Epithelial cell of proximal tubule (primary cell): ENCODE data around the gene HDGF. TPM values are rescaled to one million over a fixed set of nuclear protein-coding genes. Genes with fewer than 3 reads are reported as not detected.

Experiments used
- DNase-seq: peaks from one replicate; pipeline ENCODE4 v3.0.0-alpha.2; 2011; ENCODE audit warnings: low read depth
- H3K4me3 ChIP-seq: 2 replicates; pipeline ENCODE4 v1.5.1; 2011; ENCODE audit warnings: low read depth, mild to moderate bottlenecking, low read length
- total RNA-seq: library from RNA; depleted of rRNA; stranded (reverse); fragments of >200 nt; gene quantifications from 2 replicates; pipeline ENCODE4 v1.2.3, GENCODE V29; 2015
- TF ChIP-seq, protein P1 (sequence below): conservative IDR thresholded peaks from 2 replicates; pipeline ENCODE4 v1.5.1; 2012; ENCODE audit warnings: low read depth, mild to moderate bottlenecking, low read length

The HDGF gene
- total RNA-seq, 1 donor from 2014 or later = 279 TPM

DNA sequence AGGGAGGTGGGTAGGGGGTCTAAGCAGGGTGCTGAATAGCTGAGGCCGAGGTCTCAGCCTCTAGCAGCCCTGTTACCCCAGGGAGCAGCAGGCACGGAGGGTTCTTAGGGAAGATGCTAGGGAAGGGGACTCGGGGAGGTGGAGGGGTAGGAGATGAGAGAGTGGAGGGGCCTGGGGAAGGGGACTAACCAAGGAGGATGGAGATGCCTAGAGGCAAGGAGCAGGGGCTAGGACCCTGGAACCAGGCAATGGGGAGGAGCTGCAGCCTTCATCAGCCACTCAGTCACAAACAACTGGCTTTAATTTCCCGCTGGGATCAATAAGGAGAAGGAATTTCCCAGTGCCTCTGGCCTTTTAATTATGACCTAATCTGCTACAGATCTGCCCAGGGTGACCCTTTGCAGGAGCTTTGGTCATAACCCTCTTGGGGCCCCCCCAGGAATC lies 43.2 kb downstream of the HDGF start:
- DNase-seq = no peak
- no peak overlapping the region for H3K4me3 ChIP-seq
- TF ChIP-seq, protein P1, sequence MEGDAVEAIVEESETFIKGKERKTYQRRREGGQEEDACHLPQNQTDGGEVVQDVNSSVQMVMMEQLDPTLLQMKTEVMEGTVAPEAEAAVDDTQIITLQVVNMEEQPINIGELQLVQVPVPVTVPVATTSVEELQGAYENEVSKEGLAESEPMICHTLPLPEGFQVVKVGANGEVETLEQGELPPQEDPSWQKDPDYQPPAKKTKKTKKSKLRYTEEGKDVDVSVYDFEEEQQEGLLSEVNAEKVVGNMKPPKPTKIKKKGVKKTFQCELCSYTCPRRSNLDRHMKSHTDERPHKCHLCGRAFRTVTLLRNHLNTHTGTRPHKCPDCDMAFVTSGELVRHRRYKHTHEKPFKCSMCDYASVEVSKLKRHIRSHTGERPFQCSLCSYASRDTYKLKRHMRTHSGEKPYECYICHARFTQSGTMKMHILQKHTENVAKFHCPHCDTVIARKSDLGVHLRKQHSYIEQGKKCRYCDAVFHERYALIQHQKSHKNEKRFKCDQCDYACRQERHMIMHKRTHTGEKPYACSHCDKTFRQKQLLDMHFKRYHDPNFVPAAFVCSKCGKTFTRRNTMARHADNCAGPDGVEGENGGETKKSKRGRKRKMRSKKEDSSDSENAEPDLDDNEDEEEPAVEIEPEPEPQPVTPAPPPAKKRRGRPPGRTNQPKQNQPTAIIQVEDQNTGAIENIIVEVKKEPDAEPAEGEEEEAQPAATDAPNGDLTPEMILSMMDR = no peak

DNA sequence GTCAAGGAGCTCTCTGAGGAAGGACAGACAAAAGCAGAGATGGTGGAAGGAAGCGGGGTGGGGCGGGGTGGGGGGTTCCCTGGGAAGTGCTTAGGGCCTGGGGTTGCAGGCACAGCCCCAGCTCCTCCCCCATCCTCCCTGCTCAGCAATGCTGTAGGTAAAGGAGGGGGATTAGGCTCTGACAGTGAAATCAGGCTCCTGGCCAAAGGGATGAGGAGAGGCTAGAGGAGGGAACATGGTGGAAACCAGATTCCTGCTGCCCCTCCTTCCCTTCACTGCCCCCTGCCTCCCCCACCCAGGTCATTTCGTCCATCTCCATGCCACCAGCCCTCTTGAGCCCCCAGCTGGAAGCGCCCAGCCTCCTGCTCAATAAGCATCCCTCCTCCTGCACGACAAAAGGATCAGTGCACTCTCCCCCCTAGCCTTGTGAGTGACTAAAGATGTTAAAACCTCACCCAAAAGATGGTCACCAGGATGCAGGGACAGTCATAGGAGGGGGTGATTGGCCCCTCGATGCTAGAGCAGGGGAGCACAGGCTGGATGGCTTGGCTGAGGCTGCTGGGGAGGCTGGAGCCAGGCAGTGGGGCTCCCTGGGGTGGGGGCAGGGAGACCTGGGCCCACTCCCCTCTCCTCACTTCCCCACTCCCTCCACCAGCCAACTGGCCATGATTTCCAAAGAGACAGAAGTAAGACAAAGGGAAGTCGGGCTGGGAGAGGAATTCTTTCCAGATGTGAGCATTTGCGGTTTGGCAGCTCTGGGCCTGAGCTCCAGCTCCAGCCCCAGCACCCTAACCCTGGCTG lies 43.9 kb downstream of the HDGF start:
- TF ChIP-seq, protein P1 = no peak
- H3K4me3 ChIP-seq = no peak overlapping the region
- DNase-seq = no peak

DNA sequence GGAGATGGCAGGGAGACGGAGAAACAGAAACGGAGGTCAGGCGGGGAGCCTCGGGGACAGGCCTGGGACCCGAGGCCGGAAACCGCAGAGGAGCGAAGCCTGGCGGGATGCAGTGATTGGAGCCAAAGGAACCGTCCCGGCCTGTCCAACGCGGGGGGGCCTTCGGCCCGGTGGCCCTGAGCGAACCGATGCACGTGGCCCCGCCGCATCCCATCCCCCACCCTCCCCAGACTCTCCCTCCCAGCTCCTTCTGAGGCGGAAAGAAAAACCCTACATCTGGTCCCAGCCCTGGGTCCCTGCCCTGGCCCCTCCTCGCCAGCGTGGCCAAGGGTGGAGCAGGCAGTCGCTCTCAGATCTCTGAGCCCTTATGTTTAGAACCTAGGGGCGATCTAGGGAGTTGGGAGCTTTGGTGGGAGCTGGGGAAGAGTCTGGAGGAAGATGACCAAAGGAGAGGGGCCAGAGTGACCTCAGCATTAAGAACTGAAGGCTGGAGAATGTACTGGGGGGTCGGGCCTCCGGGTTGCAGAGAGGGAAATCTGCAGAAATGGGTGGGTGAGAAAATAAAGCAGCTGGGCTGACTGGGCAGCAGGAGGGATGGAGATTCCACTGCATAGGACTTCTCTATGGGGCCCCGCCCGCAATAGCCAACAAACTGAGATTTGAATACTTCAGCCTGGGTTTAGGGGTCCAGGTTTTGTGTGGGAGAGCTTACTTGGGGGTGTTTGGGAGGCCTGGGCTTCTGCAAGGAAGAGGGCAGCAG lies 44.6 kb downstream of the HDGF start:
- TF ChIP-seq, protein P1 = no peak
- H3K4me3 ChIP-seq = peak overlapping the region; percentile 55
- no peak for DNase-seq

DNA sequence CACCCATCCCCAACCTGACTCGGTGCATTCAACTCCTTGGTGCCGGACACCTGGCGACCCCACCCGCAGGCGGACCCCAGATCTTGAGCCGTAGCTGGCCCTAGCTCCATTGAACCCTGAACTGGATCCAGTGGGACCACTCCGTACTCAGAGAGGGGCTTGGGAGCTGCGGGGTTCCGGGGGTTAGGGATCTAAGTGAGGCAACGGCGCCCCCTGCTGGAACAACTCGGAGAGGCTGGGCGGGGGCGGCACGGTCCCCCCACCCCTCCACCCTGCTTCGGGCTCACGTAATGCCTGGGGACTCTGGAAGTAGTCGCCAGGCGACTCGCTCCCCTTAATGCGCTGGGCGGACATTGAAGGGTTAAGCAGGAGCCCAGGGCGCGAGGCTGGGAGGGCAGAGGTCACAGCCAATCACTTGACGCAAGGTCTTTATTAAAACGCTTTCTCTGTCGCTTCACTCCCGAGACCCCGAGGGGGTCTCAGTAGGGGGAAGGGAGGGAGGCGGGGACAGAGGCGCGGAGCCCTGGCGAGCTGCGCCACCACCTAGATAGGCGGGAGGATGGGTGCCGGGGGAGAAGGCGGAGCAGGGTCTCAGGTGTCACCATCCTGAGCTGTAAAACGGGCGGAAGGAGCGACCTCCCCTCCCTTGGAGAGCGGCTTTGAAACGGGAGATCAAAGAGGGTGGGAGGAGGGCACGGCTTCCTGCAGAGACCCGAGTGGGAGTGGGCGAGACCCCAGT lies 45.4 kb downstream of the HDGF start:
- peak overlapping the region; percentile 55 for H3K4me3 ChIP-seq
- no peak for DNase-seq
- TF ChIP-seq, protein P1 = peak; percentile 82

DNA sequence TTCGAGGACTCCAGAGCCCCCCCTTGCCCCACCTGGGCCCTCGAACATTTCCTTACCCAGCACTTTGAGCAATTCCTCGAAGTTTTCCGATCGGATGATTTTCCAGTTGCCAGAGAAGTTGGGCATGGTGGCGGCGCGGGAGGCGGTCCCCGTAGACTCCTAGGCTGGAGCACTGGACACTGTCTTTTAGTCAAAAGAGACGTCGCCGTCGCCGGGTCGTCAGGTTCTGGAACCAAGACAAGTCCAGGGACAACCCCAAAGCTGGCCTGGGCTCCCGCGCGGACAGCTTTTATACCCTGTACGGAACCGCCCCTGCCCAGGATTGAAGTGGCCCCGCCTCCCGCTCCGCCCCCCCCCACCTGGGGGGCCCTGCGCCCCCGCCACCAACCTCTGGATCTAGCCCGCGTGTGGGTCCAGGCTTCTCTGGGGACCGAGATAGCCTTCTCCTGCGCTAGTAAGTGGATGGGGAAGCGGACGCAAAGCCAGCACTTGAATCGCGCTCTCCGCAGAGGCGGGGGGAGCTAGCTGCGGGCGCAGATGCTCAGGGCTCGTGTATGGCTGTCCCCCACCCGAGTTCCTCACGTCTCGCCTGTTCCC lies 46.1 kb downstream of the HDGF start, which contains the start of gene CRABP2:
Gene CRABP2 (minus strand): TSS at position 263 of the 597 bp plus-strand sequence. CDS start 137 bp downstream, at position 126.
- no peak for DNase-seq
- H3K4me3 ChIP-seq = peak within 1 kb of the TSS; percentile 55
- TF ChIP-seq, protein P1 = peak; percentile 1

DNA sequence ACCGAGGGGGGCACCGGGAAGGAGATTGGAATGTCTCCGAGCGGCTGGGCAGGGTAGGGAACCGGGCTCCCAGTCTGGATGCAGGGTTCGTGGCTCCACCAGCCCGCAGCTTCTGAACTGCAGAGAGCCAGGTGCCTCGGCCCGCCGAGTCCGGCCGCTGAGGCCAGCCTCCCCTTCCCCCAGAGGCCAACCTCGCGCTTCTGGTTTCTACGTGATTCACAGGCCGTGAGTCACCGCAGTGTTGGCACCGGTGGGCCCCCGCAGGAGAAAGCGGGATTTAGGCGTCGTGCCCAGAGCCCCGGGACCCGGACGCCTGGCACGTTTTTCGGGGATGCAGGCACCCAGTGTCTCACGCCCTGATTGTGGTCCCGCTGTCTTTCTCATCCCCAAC lies 46.5 kb downstream of the HDGF start:
- H3K4me3 ChIP-seq = peak overlapping the region; percentile 55
- TF ChIP-seq, protein P1 = peak; percentile 2
- DNase-seq = no peak
